ENCODE measurements around the gene LCLAT1. TPM values are rescaled to one million over a fixed set of nuclear protein-coding genes. Genes with fewer than 3 reads are reported as not detected.

The LCLAT1 gene
- total and polyA plus RNA-seq, 4 donors: 2.4 to 14.6 (median 10.7) TPM

DNA sequence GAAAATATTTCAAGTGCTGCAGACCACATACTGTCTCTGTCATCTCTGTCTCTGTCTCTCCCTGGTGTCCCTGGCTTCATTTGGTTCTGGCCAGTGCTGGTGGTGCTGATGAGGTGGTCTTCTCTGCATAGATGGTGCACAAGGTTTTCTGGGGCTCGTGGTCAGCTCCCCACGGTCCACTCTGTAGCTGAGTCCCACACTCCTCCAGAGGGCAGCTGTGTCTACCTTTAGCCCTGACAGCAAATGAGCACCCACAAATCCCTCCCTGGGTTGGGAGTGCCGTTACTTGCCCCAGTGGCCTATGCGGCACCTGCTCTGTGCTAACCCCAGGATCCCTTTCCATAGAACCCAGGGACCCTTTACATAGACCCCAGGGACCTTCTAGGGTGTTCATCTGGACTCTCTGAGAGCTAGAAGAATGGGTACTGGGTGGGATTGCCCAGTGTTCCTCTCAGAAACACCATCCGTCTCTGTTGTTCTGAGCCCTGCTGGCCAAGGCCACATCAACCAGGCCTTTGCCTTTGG lies 230.9 kb downstream of the LCLAT1 start:
- H3K9me3 ChIP-seq (ENCODE audit: control insufficient read depth in 4 of 4, low read length in 3 of 4): no peaks in the 10 kb centered on the region
- 89% methylated on average over 5 of the region's 5 CpGs for WGBS
- H3K27me3 ChIP-seq (ENCODE audit: control insufficient read depth in 4 of 4, insufficient read depth in 4 of 4, low read length in 3 of 4): no peaks in the 10 kb centered on the region
- H3K27ac ChIP-seq (ENCODE audit: low read depth in 1 of 2, low read length in 2 of 2): no peak overlapping the region
- no peaks in the 10 kb centered on the region for H3K36me3 ChIP-seq (ENCODE audit: control insufficient read depth in 4 of 4, insufficient read depth in 3 of 4, low read depth in 1 of 4, low read length in 3 of 4)
- H3K4me3 ChIP-seq (ENCODE audit: low read depth in 1 of 3, low read length in 3 of 3): no peak overlapping the region
- no peak overlapping the region for H3K9ac ChIP-seq (ENCODE audit: low read depth in 1 of 2, low read length in 2 of 2)
- DNase-seq (ENCODE audit: low spot score): no peak
- TF ChIP-seq FOXA1 (IDR thresholded peaks at IDR 0.05): no peak
- TF ChIP-seq, protein P1, sequence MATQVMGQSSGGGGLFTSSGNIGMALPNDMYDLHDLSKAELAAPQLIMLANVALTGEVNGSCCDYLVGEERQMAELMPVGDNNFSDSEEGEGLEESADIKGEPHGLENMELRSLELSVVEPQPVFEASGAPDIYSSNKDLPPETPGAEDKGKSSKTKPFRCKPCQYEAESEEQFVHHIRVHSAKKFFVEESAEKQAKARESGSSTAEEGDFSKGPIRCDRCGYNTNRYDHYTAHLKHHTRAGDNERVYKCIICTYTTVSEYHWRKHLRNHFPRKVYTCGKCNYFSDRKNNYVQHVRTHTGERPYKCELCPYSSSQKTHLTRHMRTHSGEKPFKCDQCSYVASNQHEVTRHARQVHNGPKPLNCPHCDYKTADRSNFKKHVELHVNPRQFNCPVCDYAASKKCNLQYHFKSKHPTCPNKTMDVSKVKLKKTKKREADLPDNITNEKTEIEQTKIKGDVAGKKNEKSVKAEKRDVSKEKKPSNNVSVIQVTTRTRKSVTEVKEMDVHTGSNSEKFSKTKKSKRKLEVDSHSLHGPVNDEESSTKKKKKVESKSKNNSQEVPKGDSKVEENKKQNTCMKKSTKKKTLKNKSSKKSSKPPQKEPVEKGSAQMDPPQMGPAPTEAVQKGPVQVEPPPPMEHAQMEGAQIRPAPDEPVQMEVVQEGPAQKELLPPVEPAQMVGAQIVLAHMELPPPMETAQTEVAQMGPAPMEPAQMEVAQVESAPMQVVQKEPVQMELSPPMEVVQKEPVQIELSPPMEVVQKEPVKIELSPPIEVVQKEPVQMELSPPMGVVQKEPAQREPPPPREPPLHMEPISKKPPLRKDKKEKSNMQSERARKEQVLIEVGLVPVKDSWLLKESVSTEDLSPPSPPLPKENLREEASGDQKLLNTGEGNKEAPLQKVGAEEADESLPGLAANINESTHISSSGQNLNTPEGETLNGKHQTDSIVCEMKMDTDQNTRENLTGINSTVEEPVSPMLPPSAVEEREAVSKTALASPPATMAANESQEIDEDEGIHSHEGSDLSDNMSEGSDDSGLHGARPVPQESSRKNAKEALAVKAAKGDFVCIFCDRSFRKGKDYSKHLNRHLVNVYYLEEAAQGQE (IDR thresholded peaks at IDR 0.05): no peak
- TF ChIP-seq HNF4G (IDR thresholded peaks at IDR 0.05): no peak
- TF ChIP-seq, protein P2, sequence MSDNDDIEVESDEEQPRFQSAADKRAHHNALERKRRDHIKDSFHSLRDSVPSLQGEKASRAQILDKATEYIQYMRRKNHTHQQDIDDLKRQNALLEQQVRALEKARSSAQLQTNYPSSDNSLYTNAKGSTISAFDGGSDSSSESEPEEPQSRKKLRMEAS (IDR thresholded peaks at IDR 0.05): no peak
- TF ChIP-seq GABPA (IDR thresholded peaks at IDR 0.05 in 1 of 2, conservative IDR thresholded peaks at IDR 0.05 in 1 of 2): no peak
- no peak for TF ChIP-seq FOXA2 (IDR thresholded peaks at IDR 0.05)
- no peak for TF ChIP-seq RXRA (IDR thresholded peaks at IDR 0.05)
- no peak for TF ChIP-seq HNF4A (conservative IDR thresholded peaks at IDR 0.05)
- TF ChIP-seq, protein P3, sequence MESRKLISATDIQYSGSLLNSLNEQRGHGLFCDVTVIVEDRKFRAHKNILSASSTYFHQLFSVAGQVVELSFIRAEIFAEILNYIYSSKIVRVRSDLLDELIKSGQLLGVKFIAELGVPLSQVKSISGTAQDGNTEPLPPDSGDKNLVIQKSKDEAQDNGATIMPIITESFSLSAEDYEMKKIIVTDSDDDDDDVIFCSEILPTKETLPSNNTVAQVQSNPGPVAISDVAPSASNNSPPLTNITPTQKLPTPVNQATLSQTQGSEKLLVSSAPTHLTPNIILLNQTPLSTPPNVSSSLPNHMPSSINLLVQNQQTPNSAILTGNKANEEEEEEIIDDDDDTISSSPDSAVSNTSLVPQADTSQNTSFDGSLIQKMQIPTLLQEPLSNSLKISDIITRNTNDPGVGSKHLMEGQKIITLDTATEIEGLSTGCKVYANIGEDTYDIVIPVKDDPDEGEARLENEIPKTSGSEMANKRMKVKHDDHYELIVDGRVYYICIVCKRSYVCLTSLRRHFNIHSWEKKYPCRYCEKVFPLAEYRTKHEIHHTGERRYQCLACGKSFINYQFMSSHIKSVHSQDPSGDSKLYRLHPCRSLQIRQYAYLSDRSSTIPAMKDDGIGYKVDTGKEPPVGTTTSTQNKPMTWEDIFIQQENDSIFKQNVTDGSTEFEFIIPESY (IDR thresholded peaks at IDR 0.05): no peak
- TF ChIP-seq TAF1 (conservative IDR thresholded peaks at IDR 0.05): no peak
- no peak for TF ChIP-seq JUND (IDR thresholded peaks at IDR 0.05)
- no peak for TF ChIP-seq SP1 (IDR thresholded peaks at IDR 0.05)
- no peak for TF ChIP-seq EGR1 (IDR thresholded peaks at IDR 0.05; ENCODE audit: low read depth in 2 of 2)
- no peak for TF ChIP-seq RAD21 (IDR thresholded peaks at IDR 0.05)
- TF ChIP-seq YY1 (IDR thresholded peaks at IDR 0.05): no peak
- no peaks in the 10 kb centered on the region for H3K4me1 ChIP-seq (ENCODE audit: control insufficient read depth in 4 of 4, insufficient read depth in 4 of 4, low read length in 3 of 4)

DNA sequence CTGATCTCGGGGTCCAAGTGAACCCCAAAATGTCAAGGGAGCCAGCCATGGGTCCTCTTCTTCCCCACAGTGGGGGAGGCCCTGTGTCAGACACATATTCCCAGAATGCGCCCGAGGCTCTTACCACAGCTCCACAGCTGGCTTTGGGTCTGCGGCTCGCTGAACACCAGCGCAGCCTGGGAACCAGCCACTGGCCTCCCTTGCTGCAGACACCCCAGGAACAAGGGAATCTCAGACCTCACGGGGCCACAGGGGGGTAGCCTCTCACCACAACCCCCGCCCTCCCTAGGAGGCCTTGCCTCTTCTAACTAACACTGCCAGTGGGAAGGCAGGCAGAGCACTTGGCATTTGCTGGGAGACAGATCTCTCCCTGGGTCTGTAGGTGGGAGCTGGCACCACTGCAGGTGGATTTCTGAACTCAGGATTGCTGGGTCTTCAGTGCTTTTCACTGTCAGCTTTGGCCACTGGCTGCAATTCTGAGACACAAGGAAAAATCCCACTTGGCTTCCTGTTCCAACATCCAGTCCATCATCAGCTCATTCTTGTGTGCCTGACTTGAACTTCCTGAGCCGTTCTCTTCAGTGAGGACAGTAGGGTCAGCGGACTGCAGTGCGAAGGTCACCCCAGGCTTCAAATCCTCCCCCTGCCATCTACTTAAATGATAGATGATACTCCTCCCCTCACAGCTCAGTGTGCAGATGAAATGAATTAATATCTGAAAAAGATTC lies 231.5 kb downstream of the LCLAT1 start:
- H3K4me3 ChIP-seq (ENCODE audit: low read depth in 1 of 3, low read length in 3 of 3): no peak overlapping the region
- TF ChIP-seq RXRA (IDR thresholded peaks at IDR 0.05): peak; percentile 40 to 45
- TF ChIP-seq, protein P4, sequence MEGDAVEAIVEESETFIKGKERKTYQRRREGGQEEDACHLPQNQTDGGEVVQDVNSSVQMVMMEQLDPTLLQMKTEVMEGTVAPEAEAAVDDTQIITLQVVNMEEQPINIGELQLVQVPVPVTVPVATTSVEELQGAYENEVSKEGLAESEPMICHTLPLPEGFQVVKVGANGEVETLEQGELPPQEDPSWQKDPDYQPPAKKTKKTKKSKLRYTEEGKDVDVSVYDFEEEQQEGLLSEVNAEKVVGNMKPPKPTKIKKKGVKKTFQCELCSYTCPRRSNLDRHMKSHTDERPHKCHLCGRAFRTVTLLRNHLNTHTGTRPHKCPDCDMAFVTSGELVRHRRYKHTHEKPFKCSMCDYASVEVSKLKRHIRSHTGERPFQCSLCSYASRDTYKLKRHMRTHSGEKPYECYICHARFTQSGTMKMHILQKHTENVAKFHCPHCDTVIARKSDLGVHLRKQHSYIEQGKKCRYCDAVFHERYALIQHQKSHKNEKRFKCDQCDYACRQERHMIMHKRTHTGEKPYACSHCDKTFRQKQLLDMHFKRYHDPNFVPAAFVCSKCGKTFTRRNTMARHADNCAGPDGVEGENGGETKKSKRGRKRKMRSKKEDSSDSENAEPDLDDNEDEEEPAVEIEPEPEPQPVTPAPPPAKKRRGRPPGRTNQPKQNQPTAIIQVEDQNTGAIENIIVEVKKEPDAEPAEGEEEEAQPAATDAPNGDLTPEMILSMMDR (IDR thresholded peaks at IDR 0.05; ENCODE audit: low read depth, low read length, missing input control): no peak
- TF ChIP-seq FOXA2 (IDR thresholded peaks at IDR 0.05): no peak
- peak; percentile 53 for TF ChIP-seq NR2F2 (IDR thresholded peaks at IDR 0.05)
- TF ChIP-seq TAF1 (conservative IDR thresholded peaks at IDR 0.05): no peak
- TF ChIP-seq, protein P3 (IDR thresholded peaks at IDR 0.05): no peak
- no peaks in the 10 kb centered on the region for H3K4me1 ChIP-seq (ENCODE audit: control insufficient read depth in 4 of 4, insufficient read depth in 4 of 4, low read length in 3 of 4)
- no peak overlapping the region for H3K27ac ChIP-seq (ENCODE audit: low read depth in 1 of 2, low read length in 2 of 2)
- H3K36me3 ChIP-seq (ENCODE audit: control insufficient read depth in 4 of 4, insufficient read depth in 3 of 4, low read depth in 1 of 4, low read length in 3 of 4): no peaks in the 10 kb centered on the region
- DNase-seq (ENCODE audit: low spot score): peak; percentile 4
- H3K27me3 ChIP-seq (ENCODE audit: control insufficient read depth in 4 of 4, insufficient read depth in 4 of 4, low read length in 3 of 4): no peaks in the 10 kb centered on the region
- H3K9ac ChIP-seq (ENCODE audit: low read depth in 1 of 2, low read length in 2 of 2): no peak overlapping the region
- no peaks in the 10 kb centered on the region for H3K9me3 ChIP-seq (ENCODE audit: control insufficient read depth in 4 of 4, low read length in 3 of 4)
- 77% methylated on average over 11 of the region's 11 CpGs for WGBS
